Gastrocnemius medialis (tissue), 4 donors: ENCODE measurements around the gene RSF1.
"Not testable (repeated sequence)": the region's sequence is repeated elsewhere in the genome, so short reads cannot be mapped to it uniquely, and the experiment has no call there.

Source experiments
- POLR2A ChIP-seq, 2 donors: fragments of 450-650 bp; IDR thresholded peaks; one replicate each; pipeline ENCODE4 v1.6.1; 2017; ENCODE audit warnings: antibody characterized with exemption in 2 of 2, mild to moderate bottlenecking in 2 of 2, moderate library complexity in 2 of 2
- TF ChIP-seq, protein P1 (sequence below), 5 experiments: fragments of 450-650 bp in 3 of 5; fragments of 200-600 bp in 2 of 5; sonication (generic) in 2 of 5; IDR thresholded peaks in 4 of 5; conservative IDR thresholded peaks in 1 of 5; 1 replicate in 4 of 5; 2 replicates in 1 of 5; pipeline ENCODE4 v1.5.1; 2016 to 2019; ENCODE audit warnings: antibody characterized with exemption in 5 of 5, mild to moderate bottlenecking in 3 of 5, moderate library complexity in 3 of 5

DNA sequence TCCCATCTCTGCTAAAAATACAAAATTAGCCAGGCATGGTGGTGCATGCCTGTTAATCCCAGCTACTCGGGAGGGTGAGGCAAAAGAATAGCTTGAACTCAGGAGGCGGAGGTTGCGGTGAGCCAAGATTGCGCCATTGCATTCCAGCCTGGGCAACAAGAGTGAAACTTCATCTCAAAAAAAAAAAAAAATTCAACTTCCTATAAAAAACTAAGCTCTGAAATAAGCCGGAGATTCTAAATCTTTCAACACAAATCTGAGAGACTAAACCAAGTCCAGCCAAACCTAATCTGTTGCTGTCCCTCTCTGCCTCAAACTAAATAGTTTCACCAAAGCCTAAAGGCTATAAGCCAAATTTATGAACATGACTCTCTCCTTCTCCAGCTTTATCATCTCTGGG is 186.6 kb downstream of the RSF1 start:
- TF ChIP-seq, protein P1, sequence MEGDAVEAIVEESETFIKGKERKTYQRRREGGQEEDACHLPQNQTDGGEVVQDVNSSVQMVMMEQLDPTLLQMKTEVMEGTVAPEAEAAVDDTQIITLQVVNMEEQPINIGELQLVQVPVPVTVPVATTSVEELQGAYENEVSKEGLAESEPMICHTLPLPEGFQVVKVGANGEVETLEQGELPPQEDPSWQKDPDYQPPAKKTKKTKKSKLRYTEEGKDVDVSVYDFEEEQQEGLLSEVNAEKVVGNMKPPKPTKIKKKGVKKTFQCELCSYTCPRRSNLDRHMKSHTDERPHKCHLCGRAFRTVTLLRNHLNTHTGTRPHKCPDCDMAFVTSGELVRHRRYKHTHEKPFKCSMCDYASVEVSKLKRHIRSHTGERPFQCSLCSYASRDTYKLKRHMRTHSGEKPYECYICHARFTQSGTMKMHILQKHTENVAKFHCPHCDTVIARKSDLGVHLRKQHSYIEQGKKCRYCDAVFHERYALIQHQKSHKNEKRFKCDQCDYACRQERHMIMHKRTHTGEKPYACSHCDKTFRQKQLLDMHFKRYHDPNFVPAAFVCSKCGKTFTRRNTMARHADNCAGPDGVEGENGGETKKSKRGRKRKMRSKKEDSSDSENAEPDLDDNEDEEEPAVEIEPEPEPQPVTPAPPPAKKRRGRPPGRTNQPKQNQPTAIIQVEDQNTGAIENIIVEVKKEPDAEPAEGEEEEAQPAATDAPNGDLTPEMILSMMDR (IDR thresholded peaks at IDR 0.05 in 4 of 5, conservative IDR thresholded peaks at IDR 0.05 in 1 of 5), result not testable (repeated sequence)
- not testable (repeated sequence) for TF ChIP-seq POLR2A (IDR thresholded peaks at IDR 0.05)
